Liver (tissue), 3 donors: ENCODE results near the gene TLE2.

Experiments used
- TF ChIP-seq, protein P1 (sequence below): IDR thresholded peaks from 2 replicates; pipeline ENCODE4 v1.6.1; 2016; ENCODE audit warnings: antibody characterized with exemption
- TF ChIP-seq, protein P2 (sequence below): fragments of 150-350 bp; IDR thresholded peaks from 2 replicates; pipeline ENCODE4 v1.5.1; 2017; ENCODE audit warnings: improper control_type of control experiment, low read depth, low read length; ENCODE audit not compliant: missing input control
- donor health status: healthy.
- donor health status: healthy.

DNA sequence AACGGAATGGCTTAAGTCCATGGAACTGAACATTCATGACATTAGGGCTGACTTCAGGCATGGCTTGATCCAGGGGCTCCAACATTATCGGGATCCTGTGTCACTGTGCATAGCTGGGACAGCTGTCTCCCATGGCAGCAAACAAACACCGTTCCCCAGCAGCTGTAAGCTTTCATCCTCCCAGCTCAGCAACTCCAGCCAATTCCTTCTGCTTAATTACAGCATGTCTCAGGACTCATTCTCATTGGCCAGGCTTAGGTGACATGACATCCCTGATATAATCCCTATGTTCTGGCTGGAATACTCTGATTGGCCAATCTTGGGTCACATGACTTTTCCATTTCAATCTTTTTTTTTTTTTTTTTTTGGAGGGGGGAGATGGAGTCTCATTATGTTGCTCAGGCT, 44.1 kb upstream of the TLE2 start:
- TF ChIP-seq, protein P1, sequence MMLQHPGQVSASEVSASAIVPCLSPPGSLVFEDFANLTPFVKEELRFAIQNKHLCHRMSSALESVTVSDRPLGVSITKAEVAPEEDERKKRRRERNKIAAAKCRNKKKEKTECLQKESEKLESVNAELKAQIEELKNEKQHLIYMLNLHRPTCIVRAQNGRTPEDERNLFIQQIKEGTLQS: no peak
- TF ChIP-seq, protein P2, sequence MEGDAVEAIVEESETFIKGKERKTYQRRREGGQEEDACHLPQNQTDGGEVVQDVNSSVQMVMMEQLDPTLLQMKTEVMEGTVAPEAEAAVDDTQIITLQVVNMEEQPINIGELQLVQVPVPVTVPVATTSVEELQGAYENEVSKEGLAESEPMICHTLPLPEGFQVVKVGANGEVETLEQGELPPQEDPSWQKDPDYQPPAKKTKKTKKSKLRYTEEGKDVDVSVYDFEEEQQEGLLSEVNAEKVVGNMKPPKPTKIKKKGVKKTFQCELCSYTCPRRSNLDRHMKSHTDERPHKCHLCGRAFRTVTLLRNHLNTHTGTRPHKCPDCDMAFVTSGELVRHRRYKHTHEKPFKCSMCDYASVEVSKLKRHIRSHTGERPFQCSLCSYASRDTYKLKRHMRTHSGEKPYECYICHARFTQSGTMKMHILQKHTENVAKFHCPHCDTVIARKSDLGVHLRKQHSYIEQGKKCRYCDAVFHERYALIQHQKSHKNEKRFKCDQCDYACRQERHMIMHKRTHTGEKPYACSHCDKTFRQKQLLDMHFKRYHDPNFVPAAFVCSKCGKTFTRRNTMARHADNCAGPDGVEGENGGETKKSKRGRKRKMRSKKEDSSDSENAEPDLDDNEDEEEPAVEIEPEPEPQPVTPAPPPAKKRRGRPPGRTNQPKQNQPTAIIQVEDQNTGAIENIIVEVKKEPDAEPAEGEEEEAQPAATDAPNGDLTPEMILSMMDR: no peak
